G401 (cell line): ENCODE data around the gene DCTD. TPM values are rescaled to one million over a fixed set of nuclear protein-coding genes. Genes with fewer than 3 reads are reported as not detected.

Experiments
- DNase-seq: peaks from one replicate; pipeline ENCODE4 v3.0.0-alpha.2; 2015; ENCODE audit warnings: low spot score
- in situ Hi-C: cut with HindIII; loops from 2 replicates; pipeline ENCODE4 v1.10.0; 2016; ENCODE audit warnings: low sequenced_read_pairs, mixed read lengths
- total RNA-seq: library from RNA; depleted of rRNA; stranded (reverse); fragments of >200 nt; shearing (Covaris generic); gene quantifications from 2 replicates; pipeline ENCODE4 v1.2.3, GENCODE V29; 2014

The DCTD gene
- total RNA-seq, 1 experiment from 2014 or later, result 107 TPM

DNA sequence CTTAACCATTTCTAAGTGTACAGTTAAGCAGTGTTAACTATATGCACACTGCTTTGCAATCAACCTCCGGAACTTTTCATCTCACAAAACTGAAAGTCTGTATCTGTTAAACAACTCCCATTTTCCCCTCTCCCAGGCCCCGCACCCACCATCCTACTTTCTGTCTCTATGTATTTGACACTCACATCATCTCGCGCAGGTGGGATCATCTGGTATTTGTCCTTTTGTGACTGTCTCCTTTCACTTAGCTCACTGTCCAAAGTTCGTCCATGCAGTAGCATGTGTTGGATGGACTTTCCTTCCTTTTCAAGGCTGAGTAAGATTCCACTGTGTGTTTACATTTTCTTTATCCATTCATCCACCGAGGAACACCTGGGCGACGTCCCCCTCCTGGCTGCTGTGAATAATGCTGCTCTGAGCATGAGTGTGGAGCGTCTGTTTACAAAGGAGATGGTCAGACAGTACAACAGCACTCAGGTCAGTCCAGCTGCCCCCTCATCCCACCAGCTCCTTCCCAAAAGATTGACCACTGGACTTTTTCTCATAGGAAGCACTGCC lies 39.8 kb downstream of the DCTD start:
- no peak for DNase-seq

DNA sequence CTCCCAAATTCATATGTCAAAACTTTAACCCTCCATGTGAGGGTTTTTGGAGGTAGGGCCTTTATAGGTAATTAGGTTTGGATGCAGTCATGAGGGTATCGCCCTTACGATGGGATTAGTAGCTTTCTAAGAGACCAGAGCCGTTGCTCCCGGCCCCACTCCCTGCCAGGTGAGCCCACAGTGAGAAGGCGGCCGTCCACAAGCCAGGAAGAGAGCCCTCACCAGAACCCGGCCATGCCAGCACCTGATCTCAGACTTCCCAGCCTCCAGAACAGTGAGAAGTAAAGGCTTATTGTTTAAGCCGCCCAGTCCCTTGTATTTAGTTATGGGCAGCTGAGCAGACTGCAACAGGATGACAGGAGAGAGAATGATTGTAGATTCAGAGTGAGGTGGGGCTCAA lies 40.8 kb downstream of the DCTD start:
- in situ Hi-C loops, result no loop called here
- no peak for DNase-seq

More for the DNA sequence above, 39.8 kb downstream of the DCTD start:
- in situ Hi-C loops, result no loop called here

DNA sequence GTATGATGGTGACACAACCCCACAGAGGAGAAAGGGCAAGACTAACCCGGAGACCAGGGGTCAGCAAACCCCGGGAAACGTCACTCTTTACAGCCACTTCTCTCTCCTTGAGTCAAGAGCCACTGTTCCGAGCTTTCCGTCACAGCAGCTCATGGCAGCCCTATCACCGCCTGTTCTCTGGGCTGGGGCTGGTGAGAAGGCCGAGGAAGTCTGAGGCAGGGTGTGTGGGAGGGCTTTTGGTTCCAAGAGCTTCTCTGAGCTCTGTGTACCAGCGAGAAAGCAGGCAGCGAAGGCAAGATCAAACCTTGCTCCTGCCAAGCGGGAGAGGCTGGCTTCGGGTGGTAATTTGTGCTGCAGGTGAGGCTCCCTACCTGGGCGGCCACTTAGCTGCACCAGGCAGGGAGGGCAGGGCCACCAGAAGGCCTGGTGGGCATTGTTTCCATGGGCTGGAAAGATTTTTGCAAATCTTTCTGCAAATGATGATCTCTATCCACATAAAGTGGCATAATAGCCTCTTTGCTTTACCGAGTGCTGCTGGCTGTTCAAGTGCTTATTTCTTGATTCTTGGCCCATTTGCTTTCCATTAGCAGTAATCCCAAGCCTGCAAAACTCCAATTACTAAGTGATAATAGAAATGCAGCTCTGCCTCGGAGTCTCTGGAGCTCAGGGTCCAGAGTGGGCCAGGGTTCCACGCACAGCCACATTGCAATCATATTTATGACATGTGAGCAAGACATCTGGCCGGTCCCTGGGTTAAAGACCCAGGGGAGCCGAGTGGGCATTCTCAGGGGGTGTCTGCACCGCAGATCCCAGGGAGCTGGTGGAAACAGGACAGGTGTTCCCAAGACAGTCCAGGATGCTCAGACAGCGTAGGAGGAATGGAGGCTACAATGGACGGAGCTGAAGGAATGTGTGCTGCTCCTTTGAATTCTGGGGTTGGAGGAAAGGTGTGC lies 41.5 kb downstream of the DCTD start:
- no peak for DNase-seq
- in situ Hi-C loops, result no loop called here

DNA sequence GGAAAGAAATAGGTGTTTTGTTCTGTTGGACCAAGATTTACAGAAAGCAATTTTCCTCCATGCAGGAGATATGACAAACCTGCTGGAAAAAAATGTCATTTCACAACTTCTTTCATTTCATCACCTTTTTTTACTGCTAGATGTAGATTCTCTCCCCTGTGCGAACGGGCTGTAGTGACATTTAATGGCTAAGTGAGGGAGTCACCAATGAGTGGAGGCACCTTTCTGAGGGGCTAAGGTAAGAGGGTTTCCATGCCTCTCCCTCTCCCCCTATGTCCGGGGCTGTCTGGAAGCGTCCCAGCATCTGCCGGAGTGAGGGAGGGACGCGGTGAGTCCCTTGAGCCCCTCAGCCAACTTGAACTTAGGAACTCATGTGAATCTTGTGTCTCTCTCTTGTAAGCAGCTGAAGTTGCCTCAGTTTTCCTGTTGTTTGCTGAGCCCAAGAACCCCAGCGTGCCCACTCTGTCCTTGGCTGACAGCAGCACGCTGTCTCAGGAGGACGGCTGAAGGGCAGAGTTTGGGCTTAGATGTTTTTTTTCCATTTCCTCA lies 42.3 kb downstream of the DCTD start:
- DNase-seq, result no peak
- in situ Hi-C loops, result no loop called here

DNA sequence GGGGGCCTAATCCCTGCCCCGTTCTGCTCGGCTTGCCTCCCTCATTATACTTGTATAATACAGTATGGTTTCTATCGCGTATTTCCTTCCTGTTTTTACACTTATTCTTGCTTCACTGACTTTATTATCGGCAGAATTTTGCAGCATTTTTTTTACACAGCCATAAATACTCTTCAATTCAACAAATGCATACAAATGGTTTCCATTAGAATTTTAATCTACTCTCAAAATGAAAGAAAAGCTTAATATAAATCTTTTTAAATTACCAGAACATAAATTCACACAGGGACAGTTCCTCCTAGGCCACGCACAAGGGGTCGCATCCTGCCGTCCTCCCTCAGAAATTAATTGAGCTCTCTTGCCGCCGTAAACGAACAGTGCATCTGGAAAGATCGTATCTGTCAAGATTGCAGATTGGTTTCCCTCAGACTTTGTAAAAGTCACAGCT lies 42.9 kb downstream of the DCTD start:
- in situ Hi-C loops, result no loop called here
- no peak for DNase-seq

DNA sequence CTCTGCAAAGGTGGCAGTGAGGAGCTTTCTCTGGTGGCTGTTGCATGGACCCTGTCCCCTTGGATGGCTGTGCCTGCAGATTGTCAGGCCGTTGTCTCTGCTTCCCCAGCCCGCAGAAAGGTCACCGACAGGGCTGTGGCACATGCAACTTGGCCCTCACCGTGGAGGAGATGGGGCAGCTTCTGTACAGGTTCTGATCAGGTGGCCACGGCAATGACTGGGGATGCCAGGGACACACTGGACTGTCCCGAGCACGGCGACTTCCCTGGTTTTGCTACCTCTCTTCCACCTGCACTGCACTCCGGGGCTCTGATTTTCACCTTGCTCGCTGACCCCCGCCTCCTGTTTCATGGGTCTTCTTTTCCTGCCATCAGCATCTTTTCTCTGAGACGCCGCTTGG lies 43.5 kb downstream of the DCTD start:
- in situ Hi-C loops, result no loop called here
- no peak for DNase-seq

DNA sequence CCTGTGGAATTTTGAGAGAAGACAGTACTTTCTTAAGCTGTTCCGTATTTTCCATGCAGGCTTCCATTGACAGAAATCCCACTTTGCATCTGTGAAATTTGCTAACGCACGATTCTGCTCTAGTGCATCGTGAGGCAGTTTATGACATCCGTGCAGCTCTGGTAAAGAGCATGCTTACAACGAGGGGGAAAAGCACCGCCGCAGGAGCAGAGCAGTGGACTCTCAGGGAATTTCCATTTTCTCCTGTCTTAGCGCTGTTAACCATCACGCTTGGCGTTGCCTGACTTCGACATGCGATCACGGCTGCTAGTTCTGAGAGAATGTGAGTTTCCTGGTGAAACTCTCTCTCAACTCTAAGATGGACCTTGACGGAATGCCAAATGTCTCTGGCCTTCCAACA lies 43.9 kb downstream of the DCTD start:
- DNase-seq, result no peak
- in situ Hi-C loops, result no loop called here

DNA sequence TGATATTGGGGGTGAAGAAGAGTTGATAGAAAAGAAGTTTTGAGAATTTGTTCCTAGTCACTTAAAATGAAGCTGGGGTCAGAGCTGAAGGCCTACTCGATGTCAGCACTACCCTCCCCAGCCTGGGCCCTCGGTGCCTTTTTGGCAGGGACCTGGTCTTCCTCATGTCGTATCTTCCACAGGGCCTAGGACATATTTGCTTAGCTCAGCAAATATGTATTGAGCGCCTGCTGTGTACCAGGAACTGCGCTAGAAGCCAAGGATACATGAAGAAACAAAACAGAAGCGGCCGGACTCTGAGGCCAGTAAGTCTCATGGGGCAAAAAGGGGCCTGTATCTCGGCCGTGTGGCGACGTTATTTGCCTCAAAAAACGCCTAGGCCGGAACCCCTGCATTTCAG lies 44.3 kb downstream of the DCTD start:
- DNase-seq, result no peak
- in situ Hi-C loops, result no loop called here

DNA sequence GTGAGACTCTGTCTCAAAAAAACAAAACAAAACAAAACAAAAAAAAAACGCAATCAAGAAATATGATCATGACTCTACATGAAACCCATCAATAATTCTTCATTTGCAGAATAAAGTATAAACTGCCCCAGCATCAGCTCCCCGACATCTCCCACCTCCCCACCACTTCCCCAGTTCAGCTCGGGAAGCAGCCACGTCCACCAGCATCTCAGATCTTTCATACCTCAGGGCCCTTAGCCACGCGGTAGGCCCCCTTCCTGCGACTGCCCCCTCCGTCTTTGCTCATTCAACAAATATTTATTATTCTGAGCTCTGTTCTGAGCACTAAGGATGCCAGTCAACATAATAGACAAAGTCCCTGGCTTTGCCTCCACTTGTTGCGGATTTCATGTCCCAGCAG lies 45.6 kb downstream of the DCTD start:
- DNase-seq, result no peak
- in situ Hi-C loops, result no loop called here

DNA sequence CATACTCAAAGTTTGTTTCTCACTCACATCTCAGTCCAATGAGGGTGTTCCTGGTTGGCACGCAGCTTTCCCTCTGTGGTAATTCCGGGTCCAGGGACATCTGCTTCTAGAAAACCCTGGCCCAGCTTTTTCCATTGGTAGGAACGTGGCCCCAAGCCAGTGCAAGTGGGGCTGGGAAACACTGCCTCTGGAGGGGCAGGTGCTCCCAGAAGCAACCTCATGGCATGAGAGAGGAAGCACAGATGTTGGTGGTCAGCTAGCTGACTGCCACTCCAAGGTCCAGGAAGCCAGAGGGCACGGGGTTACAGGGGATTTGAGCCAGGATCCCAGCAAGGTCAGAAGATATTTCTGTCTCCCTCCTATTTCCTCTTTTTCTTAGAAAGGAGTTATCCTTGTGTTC lies 47.5 kb downstream of the DCTD start:
- in situ Hi-C loops, result no loop called here
- no peak for DNase-seq

DNA sequence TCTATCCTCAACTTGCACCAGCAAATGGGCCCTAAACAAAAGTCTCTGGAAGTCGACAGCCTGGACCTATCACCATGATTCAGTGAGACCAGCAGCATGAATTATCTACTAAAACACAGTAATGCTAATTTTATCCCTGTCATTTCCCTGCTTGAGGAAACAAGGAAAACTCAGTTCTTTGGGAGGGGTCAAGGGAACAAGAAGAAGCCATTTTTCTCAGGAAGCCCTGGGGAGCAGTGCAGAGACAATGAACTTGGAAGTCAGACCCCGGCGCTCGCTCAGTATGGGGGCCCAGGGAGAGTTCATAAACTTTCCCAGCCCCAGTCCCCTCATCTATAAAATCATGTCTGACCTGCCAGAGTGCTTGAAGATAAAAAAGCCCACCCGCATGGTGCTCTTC lies 50.4 kb downstream of the DCTD start:
- no peak for DNase-seq
- in situ Hi-C loops, result no loop called here

DNA sequence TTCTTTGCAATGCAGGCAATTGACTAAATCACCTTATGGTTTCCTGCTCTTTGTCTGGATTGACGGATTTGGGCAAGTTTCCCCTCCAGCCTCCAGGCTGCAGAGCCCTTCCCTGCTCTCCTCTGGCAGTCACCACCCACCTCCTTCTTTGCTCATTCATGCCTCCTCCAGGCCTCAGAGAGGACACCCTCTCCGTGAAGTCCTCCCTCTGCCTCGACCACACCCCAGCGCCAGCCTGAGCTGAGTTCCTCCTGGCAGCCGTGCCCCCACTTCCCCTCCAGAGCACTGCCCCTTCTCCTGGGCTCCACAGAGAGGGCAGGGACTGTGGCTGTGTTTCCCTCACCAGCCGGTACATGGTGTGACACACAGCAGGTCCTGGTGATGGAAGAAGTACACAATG lies 53.7 kb downstream of the DCTD start:
- DNase-seq, result no peak
- in situ Hi-C loops, result no loop called here

DNA sequence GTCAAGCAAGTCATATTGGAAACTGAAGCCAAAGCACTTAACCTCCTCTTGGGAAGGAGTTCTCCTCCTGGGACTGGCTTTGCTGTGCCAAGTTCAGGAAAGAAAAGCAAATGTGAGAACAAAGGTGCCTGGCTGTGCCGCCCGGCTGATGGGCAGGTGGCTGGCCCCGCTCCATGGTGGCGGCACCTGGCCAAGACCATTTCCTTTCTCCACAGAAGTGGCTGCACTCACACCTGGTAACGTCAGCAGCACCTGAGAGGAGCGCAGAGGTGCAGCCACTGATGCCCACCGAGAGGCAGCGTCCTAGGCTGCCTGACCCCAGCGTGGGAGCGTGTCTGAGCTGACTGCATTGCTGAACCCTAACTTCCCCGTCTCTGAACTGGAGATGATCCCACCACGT lies 54.3 kb downstream of the DCTD start:
- in situ Hi-C loops, result no loop called here
- DNase-seq, result peak; percentile 20

DNA sequence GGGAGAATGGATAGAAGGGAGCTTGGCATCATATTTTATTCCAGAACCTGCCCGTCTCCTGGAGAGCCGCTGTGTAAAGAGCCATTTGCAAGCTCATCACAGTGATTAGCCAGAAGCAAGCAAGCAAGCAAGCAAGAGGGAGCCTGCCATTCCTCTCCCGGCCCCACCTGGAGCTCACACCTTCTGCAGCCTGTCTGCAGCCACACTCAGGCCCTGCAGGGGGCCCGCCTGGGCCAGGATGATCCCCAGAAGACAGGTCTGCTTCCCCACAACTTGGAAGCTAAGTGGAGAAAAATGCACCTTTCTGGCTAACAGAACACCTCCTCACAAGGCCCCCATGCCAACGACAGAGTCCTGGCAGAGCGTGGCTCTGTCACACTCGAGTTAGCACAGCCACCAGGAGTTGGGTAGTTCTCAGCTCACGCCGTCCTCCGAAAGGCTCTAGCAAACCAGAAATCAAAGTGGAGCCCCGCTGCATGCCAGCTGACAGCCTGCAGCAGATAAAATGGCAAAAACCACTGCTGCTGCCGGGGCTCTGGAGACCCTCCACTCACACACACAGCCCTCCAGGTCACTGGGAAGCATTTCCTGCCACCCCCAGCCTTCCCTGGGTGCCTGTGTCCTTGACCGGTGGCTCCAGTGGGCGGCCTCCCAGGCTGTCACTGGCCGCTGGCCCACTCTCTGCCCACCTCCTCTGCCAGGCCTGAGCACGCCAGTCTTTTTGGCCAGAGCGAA lies 54.9 kb downstream of the DCTD start:
- peak; percentile 72 for DNase-seq
- in situ Hi-C loops, result no loop called here

DNA sequence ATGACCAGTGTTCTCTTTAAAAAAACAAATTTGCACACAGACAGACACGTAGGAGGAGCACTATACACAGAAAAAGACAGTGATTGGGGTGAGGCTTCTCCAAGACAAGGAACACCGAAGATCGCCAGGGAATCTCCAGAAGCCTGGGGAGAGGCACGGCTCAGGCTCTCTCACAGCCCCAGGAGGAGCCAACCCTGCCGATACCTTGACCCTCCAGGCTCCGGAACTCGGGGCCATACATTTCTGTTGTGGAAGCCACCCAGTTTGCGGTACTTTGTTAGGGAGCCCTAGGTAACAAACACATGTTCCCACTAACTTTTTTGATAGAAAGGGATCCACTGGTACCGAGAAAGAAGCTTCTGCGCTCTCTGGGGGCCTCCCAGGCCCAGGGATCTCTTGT lies 55.8 kb downstream of the DCTD start:
- in situ Hi-C loops, result no loop called here
- no peak for DNase-seq

DNA sequence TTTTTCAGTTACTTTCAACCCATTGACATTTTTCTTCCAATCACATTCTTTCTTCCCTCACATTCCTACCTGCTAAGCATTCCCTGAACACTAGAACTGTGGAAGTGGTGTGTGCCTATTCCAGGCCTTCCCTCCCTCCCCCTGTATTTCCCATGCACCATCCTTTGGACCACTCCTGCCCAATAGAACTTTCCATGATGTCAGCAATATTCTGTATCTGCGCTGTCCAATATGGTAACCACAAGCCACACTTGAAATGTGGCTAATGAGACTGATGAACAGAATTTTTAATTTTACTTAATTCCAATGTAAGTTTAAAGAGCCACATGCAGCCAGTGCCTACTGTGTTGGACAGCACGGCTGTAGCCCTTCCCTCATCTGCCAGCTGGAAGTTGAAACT lies 57.5 kb downstream of the DCTD start:
- in situ Hi-C loops, result no loop called here
- DNase-seq, result no peak

DNA sequence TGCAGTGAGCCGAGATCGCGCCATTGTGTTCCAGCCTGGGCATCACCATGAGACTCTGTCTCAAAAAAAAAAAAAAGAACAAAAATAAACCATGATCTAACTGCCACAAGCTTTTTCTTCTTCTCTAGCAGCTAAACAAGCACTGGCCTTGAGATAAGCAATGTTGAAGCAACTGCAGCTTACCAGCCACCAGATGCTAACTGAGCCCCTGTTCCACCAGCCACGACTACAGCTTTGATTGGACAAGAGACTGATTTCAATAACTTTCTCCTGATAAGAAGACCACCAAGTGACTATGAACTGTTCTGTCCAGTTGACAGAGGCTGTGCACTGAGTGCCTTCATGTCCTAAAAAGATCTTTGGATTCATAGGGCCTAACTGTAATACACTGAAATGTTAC lies 58.5 kb downstream of the DCTD start:
- no peak for DNase-seq

DNA sequence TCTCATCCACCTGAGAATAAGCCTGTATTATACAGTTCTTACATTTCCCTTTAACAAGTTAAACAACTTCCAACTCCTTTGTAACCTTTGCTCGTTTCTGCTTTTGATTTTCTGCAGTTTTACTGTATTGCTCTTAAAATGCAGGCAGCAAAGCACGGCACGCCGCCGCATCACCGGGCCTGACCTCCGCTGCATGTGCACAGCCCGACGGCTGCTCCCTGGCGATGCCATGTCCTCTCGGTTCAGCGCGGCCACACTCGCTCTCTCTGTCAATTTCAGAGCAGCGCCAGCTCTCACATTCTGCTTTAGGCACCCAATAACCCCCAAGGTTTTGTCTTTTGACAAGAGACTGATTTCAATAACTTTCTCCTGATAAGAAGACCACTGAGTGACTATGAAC lies 60.3 kb downstream of the DCTD start:
- in situ Hi-C loops, result no loop called here

More for the DNA sequence above, 58.5 kb downstream of the DCTD start:
- in situ Hi-C loops, result no loop called here

DNA sequence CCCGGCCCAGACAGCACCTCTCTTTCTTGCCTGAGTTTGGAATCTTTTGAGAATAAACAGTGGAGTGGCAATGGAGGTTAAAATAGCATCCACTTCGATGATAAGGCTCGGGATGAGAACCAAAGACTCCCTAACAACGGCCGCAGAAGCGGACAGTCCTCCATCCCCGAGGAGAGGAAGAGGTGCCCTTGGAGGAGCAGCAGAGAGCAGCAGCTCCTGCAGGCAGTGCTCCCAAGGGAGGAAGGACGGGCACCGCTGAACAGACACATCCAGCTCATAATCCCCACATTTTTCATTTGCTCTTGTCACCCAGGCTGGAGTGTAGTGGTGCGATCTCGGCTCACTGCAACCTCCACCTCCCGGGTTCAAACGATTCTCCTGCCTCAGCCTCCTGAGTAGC lies 61.3 kb downstream of the DCTD start:
- DNase-seq, result no peak
- in situ Hi-C loops, result no loop called here

More for the DNA sequence above, 60.3 kb downstream of the DCTD start:
- no peak for DNase-seq

DNA sequence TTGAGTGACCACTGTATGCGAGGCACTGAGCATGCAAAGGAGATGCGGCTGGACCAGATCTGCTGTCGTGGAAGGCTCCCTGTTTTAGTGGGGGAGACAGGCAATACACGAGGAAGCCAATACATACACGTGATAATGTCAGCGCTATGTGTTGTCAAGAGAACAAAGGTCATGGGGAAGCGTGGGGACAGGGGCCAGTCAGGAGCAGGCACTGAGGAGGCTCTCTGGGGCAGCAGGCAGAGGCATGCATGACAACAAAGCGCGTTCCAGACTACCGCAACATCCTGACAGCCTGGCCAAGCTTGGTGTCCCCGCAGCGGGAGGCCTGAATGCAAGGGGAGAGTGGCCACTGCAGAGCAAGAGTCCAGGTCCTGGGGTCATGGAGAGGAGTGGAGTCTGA lies 61.9 kb downstream of the DCTD start:
- DNase-seq, result no peak
- in situ Hi-C loops, result no loop called here
